Left renal cortex interstitium (tissue), 4 donors: ENCODE results near the gene FBXO4. TPM values are rescaled to one million over a fixed set of nuclear protein-coding genes. Genes with fewer than 3 reads are reported as not detected.
"Not testable (repeated sequence)": the region's sequence is repeated elsewhere in the genome, so short reads cannot be mapped to it uniquely, and the experiment has no call there.

Experiments
- DNase-seq, 4 donors: peaks; one replicate each; pipeline ENCODE4 v3.0.0-alpha.2; 2013; ENCODE audit warnings: low read depth in 4 of 4, low spot score in 2 of 4, missing footprints in 1 of 4
- polyA plus RNA-seq, 4 donors: library from polyadenylated mRNA; unstranded; fragments of 120-200 nt; gene quantifications; one replicate each; pipeline ENCODE4 v1.2.1, GENCODE V29; 2013; ENCODE audit not compliant: insufficient read length in 4 of 4

Gene FBXO4
- polyA plus RNA-seq, 4 donors: 14.1 to 18.8 (median 15.0) TPM

DNA sequence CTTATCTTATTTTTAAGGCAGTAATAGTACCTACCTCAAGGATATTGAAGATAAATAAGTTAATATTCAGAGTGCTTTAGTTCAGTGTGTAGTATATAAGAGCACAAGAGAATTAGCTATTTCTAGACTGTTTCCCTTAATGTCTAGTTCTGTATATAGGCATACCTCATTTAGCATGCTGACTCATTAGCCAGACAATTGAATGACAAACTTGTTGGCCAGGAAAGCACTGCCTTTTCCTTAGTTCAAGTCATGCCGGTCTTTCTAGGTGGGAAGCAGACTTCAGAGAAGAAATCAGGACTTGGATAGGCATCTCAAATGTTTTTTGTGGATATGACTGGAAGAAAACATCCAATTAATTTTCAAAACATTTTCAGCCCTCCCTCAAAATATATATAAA is 3.2 kb upstream of the FBXO4 start:
- DNase-seq: no peak

DNA sequence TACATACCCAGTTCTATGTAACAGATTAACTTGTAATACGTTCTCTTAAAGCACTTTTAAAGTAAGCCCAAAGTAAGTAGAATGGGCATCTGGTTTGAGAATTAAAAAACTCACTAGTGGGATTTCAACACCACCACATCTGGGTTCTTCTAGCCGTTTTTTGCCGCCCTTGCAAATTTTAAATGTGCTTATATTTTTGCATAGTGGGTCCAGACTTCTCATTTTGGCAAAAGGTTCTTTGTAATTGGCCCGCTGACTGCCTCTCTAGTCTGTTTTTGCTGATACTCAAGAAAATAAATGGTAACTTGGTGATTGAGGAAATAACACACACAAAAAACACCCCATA is 582 bp upstream of the FBXO4 start:
- no peak for DNase-seq

DNA sequence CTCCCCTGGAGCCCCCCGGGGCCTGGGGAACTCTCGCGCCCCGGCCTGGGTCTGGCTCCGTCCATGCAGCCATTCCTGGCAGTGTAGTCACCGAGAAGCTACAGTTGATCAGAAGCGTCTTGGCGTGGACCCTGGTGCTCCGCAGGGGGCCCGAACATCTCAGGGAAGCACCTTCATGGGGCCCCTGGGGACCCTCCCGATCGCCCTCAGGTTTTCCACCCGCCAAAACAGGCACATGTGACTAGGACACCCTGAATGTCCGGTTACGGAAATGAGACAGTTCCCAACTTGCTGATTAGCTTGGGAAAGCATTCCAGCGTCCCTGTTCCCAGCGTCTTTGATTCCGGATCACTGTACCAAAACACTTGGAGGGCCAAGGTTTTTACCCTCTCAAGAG is 472 bp downstream of the FBXO4 start:
- peak; percentile 23 to 53 (median 30) for DNase-seq

DNA sequence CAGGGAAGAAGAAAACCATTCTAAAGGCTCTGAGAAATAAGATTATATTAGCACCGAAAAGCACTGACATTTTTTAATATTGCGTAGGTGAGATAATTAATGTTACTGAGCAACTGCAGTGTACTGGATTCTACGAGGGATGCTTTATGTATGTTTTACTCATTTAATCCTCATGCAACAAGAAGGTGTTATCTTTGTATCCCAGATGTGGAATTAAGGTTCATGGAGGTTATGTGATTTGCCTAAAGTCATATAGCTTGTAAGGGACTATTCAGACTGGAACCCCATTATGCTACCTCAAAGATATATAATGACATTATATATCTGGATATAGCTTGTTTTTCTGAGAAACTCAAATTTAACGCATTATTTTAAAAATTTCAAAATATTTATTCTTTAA is 2.5 kb downstream of the FBXO4 start:
- DNase-seq: no peak

DNA sequence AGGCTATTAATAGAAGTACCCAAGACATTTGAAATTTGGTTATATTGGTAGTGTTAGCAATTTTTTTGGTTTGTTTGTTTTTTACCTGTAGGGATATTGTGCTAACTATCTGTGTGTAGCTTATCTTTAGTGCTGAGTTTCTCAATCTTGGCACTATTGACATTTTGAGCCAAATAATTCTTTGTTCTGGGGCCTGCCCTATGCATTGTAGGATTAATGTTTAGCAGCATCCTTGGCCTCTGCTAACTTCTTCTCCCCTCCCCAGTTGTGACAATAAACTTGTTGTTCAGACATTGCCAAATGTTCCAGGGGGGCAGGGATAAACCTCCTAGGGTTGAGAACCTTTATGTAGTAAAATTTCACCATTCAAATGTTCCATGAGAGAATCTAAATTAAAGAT is 4.0 kb downstream of the FBXO4 start:
- DNase-seq: no peak

DNA sequence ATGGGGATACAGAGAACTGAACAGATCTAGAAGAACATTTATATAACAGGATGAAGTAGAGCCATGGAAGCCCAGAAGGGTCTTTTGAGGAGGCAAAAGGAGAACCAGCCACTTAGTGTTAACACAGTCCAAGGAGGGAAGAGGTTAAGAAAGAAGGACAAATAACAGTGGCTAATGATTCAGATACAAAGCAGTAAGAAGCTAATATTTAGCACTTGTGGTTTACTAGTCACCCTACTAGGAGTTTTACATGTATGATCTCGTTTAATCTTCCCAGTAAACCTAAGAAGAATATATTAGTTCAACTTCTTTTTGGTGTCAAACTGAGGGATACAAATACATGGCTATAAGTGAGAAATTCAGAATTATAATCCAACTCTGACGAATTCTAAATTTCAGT is 7.7 kb downstream of the FBXO4 start:
- DNase-seq: no peak

DNA sequence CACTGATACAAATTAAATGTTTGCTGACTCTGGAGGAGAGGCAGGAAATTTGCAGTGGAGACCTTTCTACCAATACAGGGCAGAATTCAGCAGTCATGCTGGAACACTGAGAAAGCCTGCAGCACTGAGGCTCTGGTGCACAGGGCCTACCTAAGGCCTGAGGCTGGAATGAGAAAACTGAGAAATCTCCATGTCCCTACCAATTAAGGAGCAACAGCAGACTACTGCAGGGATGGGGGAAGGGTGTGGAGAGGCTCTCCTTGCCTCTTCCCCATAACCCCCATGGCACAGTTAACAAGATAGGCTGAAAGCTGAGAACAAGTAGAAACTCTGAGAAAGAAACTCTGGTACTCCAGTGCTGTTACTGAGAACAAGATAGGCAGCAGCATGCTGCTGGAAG is 10.5 kb downstream of the FBXO4 start:
- no peak for DNase-seq

DNA sequence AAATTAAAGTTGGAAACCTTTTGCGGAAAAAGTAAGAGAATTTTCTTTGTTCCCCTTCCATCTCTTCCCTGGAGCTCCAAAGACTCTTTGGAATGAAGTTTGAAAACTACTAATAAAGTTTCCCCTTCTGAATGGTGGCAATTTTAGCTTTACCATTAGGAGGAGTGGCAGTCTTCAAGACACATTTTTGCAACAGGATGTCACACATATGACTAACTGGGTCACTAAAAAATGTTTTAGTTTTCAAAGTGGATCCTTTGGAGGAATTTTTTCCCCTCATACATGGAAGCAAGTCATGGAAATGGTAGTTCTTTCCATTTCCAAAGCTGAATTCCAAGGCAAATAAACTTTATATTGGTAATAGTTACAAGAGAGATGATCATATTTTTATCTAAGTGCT is 15.6 kb downstream of the FBXO4 start:
- DNase-seq: no peak

DNA sequence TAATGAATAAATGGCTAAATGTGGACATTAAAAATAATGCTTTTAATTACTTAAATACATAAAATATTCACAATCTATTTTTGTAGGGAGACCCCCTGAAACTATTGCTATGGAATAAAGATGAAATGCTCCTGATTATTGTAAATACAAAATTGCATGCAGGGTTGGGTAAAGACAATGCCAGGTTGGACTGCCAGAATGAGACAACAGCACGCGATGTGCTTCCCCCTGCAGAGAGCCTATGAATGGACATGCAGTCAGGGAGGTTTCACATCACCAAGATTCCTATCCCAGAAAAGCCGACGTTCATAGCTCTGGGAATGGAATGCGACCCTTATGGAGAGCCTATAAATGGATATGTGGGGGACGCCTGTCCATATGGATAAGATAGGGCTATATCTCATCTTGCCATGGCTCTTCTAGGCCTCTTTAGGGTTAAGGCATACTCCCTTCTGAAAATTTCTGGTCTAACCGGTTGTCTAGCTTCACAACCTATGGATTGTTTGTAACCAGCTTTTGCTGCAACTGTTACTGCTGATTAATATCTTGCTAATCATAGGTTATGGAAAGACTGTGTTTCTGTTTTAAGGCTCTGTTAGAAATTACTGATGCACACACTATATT is 20.4 kb downstream of the FBXO4 start:
- not testable (repeated sequence) for DNase-seq

DNA sequence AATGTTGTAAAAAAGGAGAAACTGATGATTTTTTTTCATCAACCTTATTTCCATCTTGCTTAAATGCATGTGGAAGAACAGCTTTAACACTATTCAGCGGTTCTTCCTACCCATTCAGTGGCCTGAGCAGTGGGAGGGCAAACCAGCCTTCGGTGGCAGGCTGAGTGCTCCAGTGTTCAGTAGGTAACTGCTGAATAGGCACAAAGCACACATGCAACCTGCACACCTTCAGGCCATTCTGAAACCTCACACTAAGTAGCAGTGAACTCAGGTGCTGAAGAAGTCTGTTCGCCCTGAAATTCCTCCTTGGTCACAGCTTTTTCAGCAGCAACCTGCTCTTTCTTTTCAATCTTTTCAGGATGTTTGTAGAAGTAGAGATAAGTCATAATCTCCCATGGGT is 26.1 kb downstream of the FBXO4 start:
- DNase-seq: no peak

DNA sequence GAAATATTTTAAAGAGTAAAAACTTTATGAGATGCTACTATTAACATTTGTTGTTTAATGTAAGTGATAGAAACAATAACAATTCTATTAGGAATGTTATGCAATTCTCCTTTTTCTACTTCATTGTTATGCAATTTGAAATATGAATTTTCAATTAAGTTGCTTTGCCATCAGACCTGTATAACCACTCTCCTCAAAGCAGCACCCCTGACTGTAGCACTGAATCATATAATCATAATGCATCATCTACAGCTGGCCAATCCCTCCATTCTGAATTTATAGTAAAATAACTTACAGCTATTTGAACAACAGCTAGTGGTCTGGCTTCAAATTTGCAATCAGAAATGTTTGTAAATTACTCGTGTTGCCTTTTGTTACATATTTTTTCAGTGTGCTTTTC is 29.2 kb downstream of the FBXO4 start:
- DNase-seq: no peak

DNA sequence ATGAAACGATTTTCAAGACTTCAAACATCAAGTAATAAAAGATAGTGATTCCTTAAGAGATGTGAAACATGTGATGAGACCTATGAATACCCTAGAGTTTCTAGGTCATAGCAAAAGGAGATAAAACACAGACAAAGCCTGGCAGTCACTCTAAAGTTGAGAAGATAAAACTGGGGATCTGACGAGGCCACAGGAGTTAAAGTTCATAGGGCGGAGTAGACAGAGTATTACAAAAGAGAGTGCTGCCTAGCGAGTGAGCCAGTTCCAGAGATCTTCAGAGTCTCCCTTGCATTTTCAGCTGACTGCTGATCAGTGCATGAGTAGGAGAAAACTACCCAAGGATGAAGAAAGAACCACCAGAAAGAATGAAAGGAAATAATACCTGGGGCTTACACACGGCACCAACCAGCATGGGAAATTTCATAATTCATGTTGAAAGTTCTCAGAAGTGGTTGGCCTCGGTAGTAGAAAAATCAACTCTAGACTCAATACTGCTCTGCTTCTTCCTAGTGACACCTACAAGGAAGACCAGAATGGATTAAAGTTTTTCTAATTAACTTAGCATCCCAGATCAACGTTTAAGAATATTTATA is 30.4 kb downstream of the FBXO4 start:
- no peak for DNase-seq

DNA sequence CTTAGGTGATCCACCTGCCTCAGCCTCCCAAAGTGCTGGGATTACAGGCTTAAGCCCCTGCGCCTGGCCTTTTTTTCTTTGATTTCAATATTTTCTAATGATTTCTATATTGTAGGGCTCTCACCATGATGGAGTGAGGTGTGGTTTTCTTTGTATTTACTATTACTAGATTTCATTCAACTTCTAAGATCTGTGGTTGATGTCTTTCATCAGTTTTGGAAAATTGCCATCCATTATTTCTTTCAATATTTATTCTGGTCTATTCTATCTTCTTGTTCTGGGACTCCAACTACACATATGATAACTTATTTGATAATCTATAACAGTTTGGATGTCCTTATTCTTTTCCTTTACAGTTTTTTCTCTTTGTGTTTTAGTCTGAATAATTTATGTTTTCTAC is 31.9 kb downstream of the FBXO4 start:
- DNase-seq: no peak

DNA sequence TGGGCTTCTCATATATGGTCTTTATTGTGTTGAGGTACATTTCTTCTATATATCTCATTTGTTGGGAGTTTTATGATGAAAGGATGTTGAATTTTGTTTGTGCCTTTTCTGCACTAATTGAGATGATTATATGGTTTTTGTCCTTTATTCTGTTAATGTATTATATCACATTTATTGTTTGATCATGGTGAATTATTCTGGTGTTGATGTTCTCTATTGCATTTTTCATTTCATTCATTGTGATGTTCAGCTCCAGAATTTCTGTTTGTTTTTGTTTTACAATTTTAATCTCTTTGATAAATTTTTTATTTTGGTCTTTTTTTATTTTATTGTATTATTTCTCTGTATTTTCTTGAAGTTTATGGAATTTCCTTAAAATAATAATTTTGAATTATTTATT is 35.4 kb downstream of the FBXO4 start:
- DNase-seq: no peak

DNA sequence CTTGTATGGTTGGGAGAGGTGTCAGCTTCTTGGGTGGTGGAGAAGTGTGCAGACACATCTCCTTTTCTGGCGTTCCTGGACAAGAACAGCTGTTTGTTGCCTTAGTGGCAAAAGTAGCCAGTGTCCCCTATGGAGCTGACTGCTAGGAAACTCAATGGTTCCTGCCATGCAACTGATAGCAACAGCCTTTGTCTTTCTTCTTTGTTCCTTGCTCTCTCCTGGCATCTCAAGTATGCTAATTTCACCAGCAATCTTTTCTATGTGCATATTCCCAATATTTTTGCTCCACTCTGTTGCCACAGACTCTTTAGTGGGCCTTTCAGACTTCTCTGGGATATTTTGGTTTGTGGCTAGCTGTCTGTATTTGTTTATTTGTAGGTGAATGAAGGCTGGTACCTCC is 36.7 kb downstream of the FBXO4 start:
- DNase-seq: no peak

DNA sequence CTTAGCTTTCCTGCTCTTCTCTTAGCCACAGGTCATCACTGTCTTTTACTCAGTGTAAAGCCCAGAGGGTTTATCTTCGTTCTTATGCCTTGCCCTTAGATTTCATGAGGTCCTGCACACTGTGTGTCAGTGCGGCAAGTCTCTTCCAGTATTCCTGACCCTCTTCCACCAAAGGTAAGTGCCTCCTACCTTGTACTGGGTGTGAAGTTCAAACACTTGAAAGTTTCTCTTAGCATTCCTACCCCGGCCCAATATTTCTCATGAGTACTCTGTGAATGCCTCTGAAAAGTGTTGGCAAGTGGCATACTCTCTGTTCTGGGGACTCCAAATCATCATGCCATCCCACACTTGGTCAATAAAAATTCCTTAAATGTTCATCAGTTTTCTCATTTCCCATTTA is 37.4 kb downstream of the FBXO4 start:
- no peak for DNase-seq

DNA sequence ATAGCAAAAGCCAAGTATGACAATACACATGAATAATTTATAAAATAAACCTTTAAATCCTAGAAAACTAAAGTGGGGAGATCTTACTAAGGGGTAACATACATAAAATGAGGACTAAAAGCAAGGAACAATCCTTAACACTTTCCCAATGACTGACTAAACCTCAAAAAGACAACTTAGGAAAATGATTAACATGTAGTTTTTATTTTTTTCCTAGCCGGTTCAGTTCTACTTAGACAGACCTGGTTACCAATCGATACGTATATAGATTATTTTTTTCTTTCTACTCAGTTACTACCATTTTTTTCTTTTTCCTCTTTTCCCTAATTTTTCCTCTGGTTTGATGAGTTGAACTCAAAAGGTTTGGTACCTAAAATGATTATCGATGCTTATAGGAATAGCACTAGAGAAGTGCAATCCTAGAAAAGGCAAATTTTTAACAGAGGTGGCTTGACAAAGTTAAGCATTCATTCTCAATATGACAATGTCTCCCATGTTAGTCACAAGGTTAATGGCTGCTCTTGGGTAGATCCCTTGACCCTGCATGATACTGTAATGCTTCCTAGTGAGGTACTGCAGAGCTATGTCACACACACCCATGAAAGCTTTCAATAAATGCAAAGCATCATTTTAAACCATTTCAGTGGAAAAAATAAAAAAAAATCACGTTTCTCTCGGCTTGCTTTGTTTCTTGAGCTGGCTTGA is 41.5 kb downstream of the FBXO4 start:
- no peak for DNase-seq

DNA sequence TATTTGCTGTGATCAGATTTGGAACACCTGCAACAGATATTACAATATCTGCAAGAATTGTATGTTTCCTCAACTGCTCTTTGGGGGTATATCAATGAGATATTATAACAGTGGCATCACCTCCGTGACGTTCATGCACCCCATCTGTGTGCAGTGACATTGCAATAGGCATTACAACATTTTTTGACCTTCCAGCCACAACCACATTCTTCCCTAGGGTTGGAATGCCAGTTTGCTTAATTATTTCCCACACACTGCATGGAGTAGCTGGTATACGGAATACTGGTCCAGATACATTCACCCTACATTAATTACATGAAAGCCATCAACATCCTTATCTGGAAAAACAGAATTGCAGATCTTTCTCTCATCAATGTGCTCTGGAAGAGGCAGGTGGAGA is 42.3 kb downstream of the FBXO4 start:
- DNase-seq: no peak

DNA sequence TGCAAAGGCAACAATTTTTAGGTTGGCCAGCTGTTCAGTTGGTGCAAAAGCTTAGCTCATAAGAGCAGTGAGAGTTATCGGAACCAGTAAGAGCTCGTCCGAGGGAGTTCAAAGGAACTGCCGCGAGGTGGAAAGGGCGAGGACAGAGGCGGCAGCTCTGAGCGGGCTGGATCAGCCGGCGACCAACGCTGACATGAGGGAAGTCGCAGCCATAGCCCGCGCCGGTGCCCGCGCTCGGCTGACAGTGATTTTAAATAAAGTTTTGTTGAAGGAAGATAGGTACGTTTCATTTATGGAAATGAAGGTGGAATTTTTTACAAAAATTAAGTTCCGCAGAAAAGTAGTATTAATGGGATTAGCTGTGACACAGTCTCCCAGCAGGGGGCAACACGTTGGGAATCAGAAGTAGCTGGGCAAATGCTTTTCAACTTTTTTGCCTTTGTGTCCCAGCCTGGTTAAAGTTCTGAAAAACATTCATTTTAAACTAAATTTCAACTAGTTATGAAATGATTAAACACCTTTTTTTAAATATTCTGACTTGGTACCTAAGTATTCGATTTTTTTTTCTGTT is 43.2 kb downstream of the FBXO4 start:
- DNase-seq: no peak

DNA sequence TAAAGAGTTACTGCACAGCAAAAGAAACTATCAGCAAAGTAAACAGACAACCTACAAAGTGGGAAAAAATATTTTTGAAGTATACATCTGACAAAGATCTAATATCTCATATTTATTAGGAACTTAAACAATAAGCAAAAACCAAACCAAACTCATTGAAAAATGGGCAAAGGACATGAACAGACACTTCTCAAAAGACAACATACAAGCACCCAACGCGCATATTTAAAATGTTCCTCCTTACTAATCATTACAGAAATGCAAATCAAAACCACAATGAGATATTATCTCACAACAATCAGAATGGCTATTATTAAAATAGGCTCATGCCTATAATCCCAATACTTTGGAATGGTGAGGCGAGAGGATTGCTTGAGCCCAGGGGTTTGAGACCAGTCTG is 48.0 kb downstream of the FBXO4 start:
- no peak for DNase-seq

DNA sequence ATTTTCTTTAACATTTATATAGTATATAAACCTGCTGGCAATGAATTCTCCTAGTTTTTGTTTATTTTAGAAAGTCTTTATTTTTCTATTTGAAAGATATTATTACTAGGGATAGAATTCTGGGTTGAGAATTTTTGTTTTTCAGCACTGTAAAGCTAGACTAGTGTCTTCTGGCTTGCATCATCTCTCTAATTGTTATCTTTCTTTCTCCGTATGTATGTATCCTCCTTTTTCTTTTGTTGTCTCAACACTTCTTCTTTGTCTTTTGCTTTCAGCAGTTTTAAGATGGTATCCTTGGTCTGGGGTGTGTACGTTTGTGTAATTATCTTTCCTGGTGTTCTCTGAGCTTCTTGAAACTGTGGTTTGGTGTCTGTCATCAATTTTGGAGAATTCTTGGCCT is 48.8 kb downstream of the FBXO4 start:
- no peak for DNase-seq

DNA sequence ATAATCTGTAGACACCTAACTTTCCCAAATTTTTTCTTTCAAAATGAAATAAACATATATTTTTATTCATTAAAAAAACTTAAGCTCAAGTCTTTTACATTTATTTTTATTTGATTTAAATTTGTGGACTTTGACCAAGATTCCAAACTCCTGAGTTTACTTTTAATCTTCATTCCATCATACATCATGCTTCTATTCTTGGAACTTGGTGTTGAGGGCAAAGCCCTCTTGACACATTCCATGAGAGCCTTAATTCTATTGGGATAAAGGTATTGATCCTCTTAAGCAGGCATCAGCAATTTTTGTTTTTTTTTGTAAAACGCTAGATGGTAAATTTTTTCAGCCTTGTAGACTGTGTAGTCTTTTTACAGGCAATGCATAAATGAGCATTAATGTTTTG is 53.6 kb downstream of the FBXO4 start:
- no peak for DNase-seq
